Heart left ventricle (tissue), 13 donors: ENCODE data around the gene C12orf43.

Experiments
- CTCF ChIP-seq, 12 donors: fragments of 200-600 bp; sonication (generic) in 4 of 12; IDR thresholded peaks; one replicate each; pipeline versions ENCODE4 v1.5.0 to v1.8.0; 2018 to 2022; ENCODE audit warnings: antibody characterized with exemption in 12 of 12, mild to moderate bottlenecking in 5 of 12
- POLR2A ChIP-seq, 2 donors: fragments of 450-650 bp; IDR thresholded peaks; one replicate each; pipeline ENCODE4 v1.6.1; 2017; ENCODE audit warnings: antibody characterized with exemption in 2 of 2, mild to moderate bottlenecking in 2 of 2, moderate library complexity in 2 of 2
- donor health status: ischemic (EF 13 %, LVEDD 7.1; RV severe dilation, severe dysfunction).
- donor health status: DM: no; HTN: yes; CAD: no.
- donor health status: DM: no; HTN: no; CAD: no.
- donor health status: ischemic (EF 25% LVEDD 6.9; RV normal size, moderate dysfunction).
- donor health status: ischemic (EF 25% LVEDD 5.7; RV mildly dilated, moderate dysfunction).
- donor health status: ischemic (EF 35%, LVEDD 5.7; RV mildly dilated, moderate dysfunction).
- donor health status: nonischemic (EF 11% LVEDD 7.7; RV severe dilation, severe dysfunction).
- donor health status: DM: yes; HTN: yes; CAD: no.
- donor health status: PGD.
- donor health status: ischemic (EF 29% LVEDD 5.4; RV normal size, mild dysfunction).
- donor health status: nonischemic (EF 23%, LVEDD 6.1; RV moderate dilation, normal function).

- TF ChIP-seq CTCF (IDR thresholded peaks at IDR 0.05) (no peak), POLR2A (IDR thresholded peaks at IDR 0.05) (no peak)
Measured at GRCh38 chr12:120961604-120962531, 54.4 kb downstream of the C12orf43 start.
